H1 (cell line): ENCODE data around the gene ZNF606.

Experiments used
- ATF3 ChIP-seq: IDR thresholded peaks from 2 replicates; pipeline ENCODE4 v1.6.1; 2011; ENCODE audit warnings: low read depth, mild to moderate bottlenecking, low read length; ENCODE audit not compliant: insufficient read depth
- CREB1 ChIP-seq: IDR thresholded peaks from 2 replicates; pipeline ENCODE4 v1.6.1; 2012; ENCODE audit warnings: inconsistent platforms
- CTCF ChIP-seq, 3 experiments: IDR thresholded peaks; 1 replicate in 2 of 3; 2 replicates in 1 of 3; pipeline versions ENCODE4 v1.5.1 to v1.6.1; 2011; ENCODE audit warnings: low read length in 3 of 3, mild to moderate bottlenecking in 3 of 3, inconsistent platforms in 2 of 3, low read depth in 1 of 3, moderate library complexity in 1 of 3; ENCODE audit not compliant: insufficient read depth in 1 of 3; ENCODE audit errors: control extremely low read depth in 1 of 3
- EZH2 ChIP-seq: fragments of 200-600 bp; sonication (generic); IDR thresholded peaks from 2 replicates; pipeline ENCODE4 v1.7.1; 2012; ENCODE audit warnings: low read depth, mild to moderate bottlenecking, moderate library complexity, low read length, inconsistent platforms; ENCODE audit not compliant: severe bottlenecking
- HDAC2 ChIP-seq, 2 experiments: fragments of 300-600 bp in 1 of 2; sonication (generic) in 1 of 2; IDR thresholded peaks; 2 replicates each; pipeline ENCODE4 v1.6.1; 2011 to 2012; ENCODE audit warnings: low read depth in 2 of 2, low read length in 2 of 2, mild to moderate bottlenecking in 2 of 2, moderate library complexity in 2 of 2, borderline replicate concordance in 1 of 2, inconsistent platforms in 1 of 2
- HDAC6 ChIP-seq: IDR thresholded peaks from one replicate; pipeline ENCODE4 v1.7.1; 2012; ENCODE audit warnings: low read depth, mild to moderate bottlenecking, inconsistent platforms, low read length, moderate library complexity
- KDM1A ChIP-seq: fragments of 200-600, 300-600 bp; sonication (generic); IDR thresholded peaks from 2 replicates; pipeline ENCODE4 v1.7.1; 2016; ENCODE audit warnings: mild to moderate bottlenecking, low read length, borderline replicate concordance
- MAX ChIP-seq: IDR thresholded peaks from 2 replicates; pipeline ENCODE4 v1.6.1; 2012; ENCODE audit warnings: inconsistent platforms
- RAD21 ChIP-seq, 2 experiments: IDR thresholded peaks in 1 of 2; conservative IDR thresholded peaks in 1 of 2; 2 replicates each; pipeline ENCODE4 v1.6.1; 2011; ENCODE audit warnings: low read depth in 2 of 2, low read length in 2 of 2, improper control_type of control experiment in 1 of 2, inconsistent platforms in 1 of 2, mild to moderate bottlenecking in 1 of 2, moderate library complexity in 1 of 2
- TEAD4 ChIP-seq: IDR thresholded peaks from 2 replicates; pipeline ENCODE4 v1.6.1; 2012; ENCODE audit warnings: low read depth, low read length, inconsistent platforms, mixed read lengths
- YY1 ChIP-seq: IDR thresholded peaks from 2 replicates; pipeline ENCODE4 v1.6.1; 2011; ENCODE audit warnings: low read depth, mild to moderate bottlenecking, low read length

- TF ChIP-seq CTCF (IDR thresholded peaks at IDR 0.05; ENCODE audit: control extremely low read depth in 1 of 3, insufficient read depth in 1 of 3, low read depth in 1 of 3, low read length in 3 of 3), result no peak
- TF ChIP-seq HDAC6, result no peak
- no peak for TF ChIP-seq KDM1A
- no peak for TF ChIP-seq RAD21 (IDR thresholded peaks at IDR 0.05 in 1 of 2, conservative IDR thresholded peaks at IDR 0.05 in 1 of 2; ENCODE audit: low read depth in 2 of 2, low read length in 2 of 2)
- TF ChIP-seq YY1, result no peak
- no peak for TF ChIP-seq MAX
- TF ChIP-seq ATF3, result no peak
- TF ChIP-seq TEAD4, result no peak
- TF ChIP-seq HDAC2 (IDR thresholded peaks at IDR 0.05; ENCODE audit: borderline replicate concordance in 1 of 2, low read depth in 2 of 2, low read length in 2 of 2), result no peak
- no peak for TF ChIP-seq EZH2
- TF ChIP-seq CREB1, result no peak
Observed at GRCh38 chr19:58009666-58010301, 7.2 kb upstream of the ZNF606 start.
